HG02571 (cell line): ENCODE data around the gene SPAAR.
"Not testable (repeated sequence)": the region's sequence is repeated elsewhere in the genome, so short reads cannot be mapped to it uniquely, and the experiment has no call there.

Source experiments
- ATAC-seq: cut with Tn5 transposase; IDR thresholded peaks from one replicate; pipeline ENCODE4 v1.9.1; 2021; ENCODE audit warnings: mild to moderate bottlenecking, moderate library complexity; ENCODE audit not compliant: unreplicated experiment

SPAAR gene

DNA sequence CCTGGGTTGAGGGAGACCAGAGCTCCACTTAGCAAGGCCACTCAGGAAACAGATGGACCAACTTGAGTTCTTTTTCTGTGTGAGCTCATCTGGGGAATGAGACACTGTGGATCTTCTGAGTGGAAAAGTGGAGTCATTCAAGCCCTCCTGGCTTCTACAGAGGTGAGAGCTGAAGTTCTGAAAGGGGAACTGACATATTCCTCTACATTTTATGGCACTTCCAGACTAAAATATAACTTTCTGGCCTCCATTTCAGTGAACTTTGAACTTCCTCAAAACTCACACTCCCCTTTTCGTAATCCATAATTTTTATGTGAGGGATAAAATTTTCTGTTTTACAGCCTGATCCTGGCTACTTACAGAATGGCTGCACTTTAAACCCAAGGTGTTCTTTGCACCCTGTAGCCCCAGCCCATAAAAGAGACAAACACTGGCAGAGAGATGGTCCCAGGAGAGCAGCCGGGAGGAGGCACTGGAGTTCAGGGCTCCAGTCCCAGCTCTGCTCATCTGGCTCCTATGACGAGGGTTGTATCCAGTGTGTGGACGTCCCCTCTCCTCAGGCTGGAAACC is 10.8 kb downstream of the SPAAR start:
- no peak for ATAC-seq

DNA sequence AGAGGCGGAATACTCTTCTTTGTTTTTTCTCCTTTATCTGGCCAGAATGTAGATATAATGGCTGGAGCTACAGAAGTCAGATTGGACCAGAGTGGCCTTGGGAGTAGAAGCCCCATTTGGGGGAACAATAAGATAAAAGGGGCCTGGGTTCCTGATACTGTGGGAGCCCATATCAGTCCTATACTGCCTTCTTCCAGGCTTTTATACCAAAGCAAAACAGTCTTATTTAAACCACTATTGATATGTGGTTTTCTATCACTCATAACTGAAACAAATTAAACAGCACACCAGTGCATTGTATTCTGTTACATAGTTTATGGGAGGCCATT is 14.3 kb downstream of the SPAAR start:
- ATAC-seq: no peak

DNA sequence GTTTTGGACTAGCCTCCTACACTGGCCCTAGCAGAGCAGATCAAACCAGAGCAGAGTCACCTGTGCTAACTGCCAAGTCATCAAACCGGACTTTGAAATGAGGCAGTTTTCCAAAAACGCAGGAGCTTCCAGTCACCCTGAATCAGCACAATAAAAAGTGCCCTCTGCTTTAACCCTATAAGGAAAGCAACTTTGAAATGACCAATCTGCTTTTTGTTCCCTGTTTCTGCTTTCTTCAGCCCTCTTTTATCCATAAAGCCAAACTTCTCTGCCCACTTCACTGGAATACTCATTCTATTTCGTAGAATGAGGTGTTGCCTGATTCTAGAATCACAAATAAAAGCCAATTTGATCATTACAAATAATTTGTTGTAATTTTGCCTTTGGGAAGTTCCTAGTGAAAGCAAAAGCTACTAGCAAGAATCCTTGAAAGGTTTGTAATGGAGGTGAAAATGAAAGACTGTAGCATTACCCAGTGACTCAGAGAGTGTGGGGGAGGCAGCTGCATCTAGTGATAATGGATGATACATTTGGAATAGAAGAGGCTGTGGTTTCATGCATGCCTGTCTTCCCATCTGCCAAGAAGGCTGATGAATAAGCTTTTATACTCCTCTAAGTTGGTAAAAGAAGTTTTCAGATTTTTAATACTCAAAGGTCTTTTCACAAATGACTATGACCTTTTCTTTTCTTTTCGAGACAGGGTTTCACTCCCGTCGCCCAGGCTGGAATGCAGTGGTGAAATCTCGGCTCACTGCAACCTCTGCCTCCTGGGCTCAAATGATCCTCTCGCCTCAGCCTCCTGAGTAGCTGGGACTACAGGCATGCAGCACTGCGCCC is 14.9 kb downstream of the SPAAR start:
- no peak for ATAC-seq

DNA sequence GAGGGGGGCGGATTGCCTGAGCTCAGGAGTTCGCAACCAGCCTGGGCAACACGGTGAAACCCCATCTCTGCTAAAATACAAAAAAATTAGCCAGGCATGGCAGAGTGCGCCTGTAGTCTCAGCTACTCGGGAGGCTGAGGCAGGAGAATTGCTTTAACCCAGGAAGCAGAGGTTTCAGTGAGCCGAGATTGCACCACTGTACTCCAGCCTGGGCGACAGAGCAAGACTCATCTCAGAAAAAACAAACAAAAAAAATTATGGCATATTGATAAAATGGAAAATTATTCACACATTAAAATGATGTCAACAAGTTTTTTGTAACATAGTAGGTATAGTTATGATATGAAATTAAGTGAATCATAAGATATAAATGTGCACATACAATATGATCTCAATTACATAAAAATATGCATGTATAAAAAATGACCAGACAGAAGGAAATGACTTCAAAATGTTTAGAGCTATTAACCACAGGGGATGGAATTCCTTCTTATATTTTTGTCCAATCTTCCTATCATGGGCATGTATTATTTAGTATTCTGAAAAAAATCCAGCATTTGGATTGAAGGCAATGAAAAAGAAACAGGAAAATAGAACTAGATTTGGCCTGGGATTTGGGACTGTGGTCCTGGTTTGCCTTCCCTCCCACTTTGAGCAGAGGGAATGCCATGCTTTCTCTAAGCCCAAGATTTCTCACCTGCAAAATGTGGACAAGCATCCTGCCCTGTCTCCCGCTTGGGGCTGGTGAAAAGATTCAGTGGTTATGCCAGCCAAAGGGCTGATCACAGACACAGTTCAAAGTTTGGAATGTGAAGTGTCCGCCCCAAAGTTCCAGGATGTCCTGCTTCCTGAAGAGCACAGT is 19.5 kb downstream of the SPAAR start:
- ATAC-seq: no peak

DNA sequence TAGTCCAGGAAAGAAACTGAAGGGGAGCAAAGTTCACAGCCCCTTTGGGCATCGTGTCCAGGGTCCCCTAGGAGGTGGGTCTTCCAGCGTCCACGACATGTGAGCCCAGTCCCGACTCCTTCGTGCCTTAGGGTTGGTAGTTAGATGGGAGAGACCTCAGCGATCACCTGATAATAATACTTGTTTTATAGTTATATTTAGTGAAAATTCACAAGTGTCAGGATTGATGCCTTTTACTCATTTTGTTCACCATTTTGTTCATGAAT is 20.1 kb downstream of the SPAAR start:
- ATAC-seq: no peak

DNA sequence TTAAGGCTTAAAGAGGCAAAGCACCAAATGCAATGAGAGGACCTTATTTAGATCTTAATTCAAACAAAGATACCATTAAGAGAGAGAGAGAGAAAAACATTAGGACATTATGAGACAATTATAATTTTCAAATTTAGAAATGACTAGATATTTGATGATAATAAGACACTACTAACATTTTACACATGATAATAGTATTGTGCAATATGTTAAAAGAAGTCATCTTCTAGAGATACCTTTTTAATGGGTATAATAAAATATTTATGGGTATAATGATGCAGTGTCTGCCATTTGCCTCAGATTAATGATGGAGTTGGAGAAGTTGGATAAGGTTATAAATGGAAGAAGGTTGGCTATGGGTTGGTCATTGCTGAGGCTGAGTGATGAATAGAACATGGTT is 21.2 kb downstream of the SPAAR start:
- ATAC-seq: no peak

DNA sequence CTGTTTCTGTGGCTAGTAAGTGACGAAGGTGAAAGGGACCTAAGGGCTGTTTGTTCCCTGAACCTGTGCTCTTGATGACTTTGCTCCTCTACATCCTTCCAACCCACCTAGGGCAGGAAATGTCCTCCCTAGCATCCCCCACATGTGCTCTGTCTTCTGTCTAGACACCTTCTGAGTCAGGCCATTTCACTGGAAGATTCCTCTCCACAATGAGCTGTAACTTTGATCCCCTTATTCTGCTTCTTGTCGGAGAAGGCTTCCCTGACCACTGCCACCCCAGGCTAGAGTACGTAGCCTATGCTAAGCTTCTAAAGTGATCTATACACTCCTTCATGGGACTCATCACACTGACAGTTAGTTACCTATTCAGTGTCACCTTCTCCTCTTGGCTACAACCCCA is 21.7 kb downstream of the SPAAR start:
- no peak for ATAC-seq

DNA sequence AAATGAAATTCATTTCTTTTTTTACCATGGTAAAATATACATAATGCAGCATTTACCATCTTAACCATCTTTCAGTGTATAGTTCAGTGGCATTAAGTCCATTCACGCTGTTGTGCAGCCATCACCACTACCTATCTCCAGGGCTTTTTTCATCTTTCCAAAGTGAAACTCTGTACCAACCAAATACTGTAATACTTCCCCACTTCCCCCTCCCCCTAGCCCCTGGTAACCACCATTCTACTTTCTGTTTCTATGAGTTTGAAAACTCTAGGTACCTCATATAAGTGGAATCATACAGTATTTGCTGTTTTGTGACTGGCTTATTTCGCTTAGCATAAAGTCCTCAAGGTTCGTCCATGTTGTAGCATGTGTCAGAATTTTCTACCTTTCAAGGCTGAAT is 23.4 kb downstream of the SPAAR start:
- no peak for ATAC-seq

DNA sequence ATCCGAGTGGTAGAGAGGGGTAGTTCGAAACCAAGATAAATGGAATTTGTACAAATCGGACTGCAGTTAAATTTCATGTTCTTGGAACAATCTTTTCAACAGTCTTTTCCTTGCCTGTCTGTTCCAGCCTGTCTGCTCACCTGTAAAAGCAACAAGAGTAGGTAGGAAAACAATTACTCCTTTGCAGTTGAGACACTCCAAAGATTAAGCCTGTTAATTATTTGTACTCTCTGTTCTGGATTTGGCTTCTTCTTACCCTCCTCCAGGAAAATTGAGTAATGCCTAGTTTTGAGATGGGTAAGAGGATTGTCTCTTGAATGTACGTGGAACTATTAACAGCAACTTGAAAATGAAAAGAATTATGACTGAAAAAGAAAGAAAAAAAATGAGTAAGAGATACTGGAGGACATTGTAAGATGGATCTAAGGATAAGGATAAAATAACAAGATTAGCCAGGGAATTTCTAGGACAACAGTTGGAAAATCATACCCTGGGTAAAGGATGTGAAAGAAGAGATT is 24.3 kb downstream of the SPAAR start:
- ATAC-seq: no peak

DNA sequence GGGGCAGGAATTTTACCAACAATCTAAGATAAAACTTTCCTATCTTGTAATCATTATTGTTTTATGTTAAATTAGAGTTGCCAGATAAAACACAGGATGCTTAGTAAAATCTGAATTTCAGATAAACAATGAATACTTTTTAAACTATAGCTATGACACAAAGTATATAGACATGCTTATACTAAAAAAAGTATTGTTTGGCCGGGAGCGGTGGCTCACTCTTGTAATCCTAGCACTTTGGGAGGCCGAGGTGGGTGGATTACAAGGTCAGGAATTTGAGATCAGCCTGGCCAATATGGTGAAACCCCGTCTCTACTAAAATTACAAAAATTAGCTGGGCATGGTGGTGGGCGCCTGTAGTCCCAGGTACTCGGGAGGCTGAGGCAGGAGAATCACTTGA is 24.8 kb downstream of the SPAAR start:
- not testable (repeated sequence) for ATAC-seq

DNA sequence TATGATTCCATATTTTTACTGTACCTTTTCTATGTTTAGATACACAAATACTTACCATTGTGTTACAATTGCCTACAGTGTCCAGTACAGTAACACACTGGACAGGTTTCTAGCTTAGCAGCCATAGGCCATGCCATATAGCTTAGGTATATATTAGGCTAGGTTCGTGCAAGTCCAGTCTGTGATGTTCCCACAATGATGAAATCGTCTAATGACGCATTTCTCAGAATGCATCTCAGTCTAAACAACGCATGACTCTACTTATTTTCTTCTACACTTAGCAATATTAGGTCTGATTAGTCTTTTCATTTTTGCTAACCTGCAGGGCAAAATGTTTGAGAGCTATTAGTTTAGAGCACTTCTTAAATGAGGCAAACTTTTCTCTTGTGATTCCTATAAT is 26.0 kb downstream of the SPAAR start:
- no peak for ATAC-seq

DNA sequence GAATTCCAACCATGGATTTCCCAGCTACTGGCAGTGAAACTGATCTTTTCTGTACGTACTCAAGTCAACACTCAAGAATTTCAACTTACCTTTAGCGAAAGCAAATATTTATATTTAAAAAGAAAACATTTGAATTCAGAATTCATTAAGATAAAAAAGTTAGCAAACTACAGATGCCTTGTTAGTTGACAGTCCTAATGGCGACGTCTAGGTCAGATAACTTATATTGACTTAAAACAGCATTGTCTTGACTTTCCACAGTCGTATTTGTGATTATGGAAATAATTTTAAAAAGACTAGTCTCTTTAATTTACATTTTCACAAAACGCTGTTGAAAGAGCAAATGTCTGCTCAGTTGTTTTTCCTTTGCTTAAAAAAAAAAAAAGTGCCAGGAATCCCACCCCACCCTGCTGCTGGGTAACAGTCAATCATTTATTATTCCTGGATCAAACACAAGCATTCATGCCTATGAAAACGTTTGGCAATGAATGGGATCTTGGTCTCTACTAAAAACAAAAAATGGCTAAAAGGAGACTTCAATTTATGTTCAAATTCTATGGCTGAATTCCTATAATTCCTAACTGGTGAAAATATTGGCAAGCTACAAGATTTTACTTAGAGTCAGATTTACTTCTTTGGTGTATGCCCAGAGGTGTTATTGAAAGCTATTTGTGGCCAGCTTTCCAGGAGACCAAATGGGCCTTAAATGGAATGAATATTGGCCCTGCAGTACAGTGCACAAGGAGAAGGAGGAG is 26.6 kb downstream of the SPAAR start:
- no peak for ATAC-seq

DNA sequence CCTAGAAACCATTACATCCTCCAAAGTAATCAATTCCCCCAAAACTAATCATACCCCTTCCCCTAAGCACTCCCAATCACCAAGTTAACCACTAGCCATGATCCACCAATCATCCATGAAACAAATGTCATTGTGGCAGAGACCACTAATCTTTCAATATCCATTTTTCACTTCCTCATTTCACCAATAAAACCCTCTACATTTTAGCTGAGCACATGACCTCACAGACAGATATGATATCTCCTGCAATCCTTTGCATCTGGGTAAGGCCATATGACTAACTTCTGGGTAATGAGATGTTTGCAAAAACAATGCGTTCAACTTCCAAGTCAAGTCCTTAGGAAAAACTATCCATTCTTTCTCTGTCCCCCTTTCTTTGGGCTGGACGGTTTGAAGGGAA is 27.9 kb downstream of the SPAAR start:
- no peak for ATAC-seq

DNA sequence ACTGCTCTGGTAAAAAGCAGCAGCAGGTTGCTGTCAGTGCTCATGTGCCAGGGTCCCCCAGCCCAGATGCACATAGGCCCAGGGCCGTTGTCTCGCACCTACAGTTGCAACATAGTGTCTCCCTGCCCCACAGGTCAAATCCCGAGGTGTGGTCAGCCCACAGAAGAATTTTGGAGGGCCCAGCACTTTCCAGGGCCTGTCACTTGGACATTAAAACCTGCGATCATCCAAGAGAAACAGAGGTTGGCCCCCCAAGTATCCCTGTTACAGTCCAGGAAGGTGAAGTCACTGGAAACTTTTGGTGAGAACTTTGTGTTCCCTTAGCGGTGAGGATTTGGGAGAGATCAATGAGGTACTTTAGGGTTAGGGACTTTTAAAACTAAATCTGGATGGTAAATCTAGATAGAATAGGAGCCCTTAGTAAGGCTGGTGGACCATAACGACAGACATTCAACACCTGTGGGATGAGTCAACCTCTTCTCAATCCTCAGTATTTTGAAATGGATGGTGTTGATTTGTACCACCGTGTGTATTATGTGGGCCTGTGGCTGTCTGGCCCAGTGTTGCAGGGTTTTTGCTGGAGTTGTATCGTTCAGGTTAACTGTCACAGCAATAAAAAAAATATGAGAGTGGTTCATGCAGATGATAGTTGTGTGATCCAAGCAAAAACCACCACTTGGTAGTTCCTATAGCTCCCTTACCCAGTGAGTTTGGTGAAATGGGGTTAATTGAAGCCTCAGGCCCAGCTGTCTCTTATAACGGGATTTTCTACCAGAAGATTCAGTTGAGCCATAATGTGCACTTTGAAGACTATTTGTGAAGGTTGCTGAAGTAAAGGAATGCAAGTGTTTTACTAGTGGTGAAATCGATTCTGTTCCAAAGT is 29.4 kb downstream of the SPAAR start:
- ATAC-seq: no peak

DNA sequence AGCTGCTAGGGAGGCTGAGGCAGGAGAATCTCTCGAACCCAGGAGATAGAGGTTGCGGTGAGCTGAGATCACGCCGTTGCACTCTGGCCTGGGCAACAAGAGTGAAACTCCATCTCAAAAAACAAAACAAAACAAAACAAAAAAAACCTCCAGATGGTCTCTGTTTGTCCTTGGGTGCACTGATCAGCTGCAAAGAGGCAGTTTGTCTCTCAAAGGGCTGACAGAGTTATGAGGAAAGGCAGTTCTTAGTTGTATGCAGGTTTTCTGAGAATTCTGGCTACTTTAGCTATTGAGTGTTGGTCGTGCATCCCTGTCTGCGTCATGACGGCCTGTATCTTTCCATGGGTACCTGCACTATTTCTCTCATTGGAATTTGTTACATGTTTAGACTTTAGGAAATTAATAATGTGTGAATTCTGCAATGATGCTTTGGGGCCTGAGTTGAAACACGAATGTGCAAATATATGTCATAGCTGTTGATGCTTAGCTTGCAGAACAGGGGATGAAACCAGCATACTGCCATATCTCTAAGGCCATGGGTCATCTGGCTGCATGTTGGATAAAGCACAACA is 30.5 kb downstream of the SPAAR start:
- no peak for ATAC-seq

DNA sequence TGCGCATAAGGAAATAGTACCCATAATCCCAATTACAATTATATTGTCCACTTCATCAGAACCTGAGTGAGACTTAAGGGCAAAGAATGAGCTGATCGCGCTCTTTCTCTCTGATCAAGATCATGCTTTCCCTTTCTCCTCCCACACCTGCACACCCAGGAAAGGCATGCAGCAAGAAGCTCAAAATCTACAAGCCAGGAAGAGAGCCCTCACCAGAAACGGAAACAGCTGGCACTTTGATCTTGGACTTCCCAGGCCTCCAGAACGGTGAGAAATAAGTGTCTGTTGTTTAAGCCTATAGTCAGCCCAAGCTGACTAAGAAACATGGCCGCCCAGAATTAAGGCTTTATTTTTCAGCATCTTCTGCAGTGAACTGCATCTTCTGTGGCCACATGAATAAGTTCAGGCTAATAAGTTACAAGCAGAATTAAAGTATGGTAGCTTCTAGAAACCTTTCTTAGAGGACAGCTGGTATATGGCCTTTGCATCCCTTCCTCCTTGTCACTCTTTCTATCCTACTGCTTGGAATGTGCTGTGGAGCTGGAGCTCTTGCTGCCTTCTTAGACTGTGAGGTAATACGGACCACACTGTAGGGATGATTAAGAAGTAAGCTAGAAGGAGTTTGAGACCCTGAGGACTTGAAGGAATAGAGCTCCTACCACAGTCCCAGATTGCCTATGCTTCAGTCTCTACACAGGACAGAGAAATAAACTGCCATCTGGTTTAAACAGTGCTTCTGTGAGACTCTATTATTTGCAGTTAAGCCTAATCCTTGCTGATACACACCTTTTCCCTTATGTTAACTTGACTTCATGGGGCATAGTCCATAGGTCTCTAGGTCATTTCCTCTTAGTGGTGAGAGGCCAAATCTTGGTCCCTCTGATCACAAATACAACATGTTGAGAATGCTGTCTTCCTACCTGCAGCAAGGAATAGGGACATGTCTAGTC is 31.4 kb downstream of the SPAAR start:
- no peak for ATAC-seq

DNA sequence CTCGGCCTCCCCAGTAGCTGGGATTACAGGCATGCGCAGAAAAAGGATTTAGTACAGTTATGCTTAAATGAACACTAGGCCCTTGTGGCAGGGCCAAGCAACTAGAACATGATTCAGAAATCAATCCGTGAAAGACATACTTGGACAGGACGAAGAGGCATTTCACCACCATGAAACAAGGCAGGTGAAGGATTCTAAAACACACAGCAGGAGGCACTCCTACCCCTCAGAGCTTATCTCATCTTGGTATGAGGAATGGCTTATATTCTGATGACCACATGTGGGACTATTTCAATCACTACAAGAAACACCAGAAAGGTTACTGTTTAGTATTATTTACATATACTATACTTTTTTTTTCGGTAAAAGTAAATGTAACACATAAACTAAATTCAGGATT is 33.0 kb downstream of the SPAAR start:
- no peak for ATAC-seq

DNA sequence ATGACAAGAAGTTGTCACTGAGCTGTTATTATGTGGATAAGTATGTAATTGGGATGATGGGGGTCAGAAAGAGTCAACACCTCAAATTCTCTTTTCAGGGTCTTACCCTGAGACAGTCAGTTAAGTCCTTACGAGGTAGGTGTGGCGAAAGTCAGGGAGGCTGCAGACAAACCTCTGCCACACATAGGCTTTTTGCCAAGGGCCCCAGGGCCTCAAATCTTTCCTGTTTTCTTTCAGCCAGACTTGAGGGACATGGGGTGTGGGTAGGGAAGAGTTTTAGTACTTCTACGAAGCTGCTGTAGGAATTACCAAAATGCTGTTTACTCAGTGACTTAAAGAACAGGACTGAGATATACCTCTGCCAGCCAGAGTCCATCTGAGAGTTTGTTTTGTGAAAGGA is 34.9 kb downstream of the SPAAR start:
- ATAC-seq: no peak

DNA sequence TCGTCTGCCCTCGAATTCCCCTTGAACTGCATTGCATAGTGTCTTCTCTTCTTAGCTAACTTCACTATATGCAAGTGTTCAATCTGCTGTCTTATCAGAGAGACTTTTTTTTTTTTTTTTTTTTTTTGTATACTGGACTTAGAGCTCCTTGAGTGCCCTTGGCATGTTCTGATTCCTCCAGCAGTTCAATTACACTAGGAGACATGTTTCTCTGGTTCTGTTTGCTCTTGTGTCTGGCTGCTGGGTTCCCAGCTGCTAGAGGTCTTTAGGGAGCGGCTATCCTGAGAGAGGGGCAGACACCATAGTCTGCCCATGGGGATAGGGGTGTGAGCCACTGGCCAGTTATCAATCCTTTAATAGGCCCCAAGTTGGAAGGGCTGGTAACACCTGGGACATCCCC is 35.6 kb downstream of the SPAAR start:
- no peak for ATAC-seq
